Mucosa of rectum (tissue), 2 donors: Measurements from ENCODE around the gene TMEM131.
"Not testable (repeated sequence)": the region's sequence is repeated elsewhere in the genome, so short reads cannot be mapped to it uniquely, and the experiment has no call there.

ENCODE experiments used
- H3K27ac ChIP-seq, 2 donors: one replicate each; pipeline ENCODE4 v1.7.0; 2013; ENCODE audit warnings: inconsistent platforms in 2 of 2, low read depth in 2 of 2, low read length in 2 of 2
- H3K27me3 ChIP-seq, 2 donors: one replicate each; pipeline ENCODE4 v1.7.0; 2013; ENCODE audit warnings: low read length in 2 of 2; ENCODE audit not compliant: control insufficient read depth in 2 of 2, insufficient read depth in 2 of 2
- H3K36me3 ChIP-seq, 2 donors: one replicate each; pipeline ENCODE4 v1.7.0; 2013; ENCODE audit warnings: low read length in 2 of 2; ENCODE audit not compliant: control insufficient read depth in 2 of 2, insufficient read depth in 2 of 2
- H3K4me1 ChIP-seq, 2 donors: one replicate each; pipeline ENCODE4 v1.7.0; 2013; ENCODE audit warnings: low read length in 2 of 2, mild to moderate bottlenecking in 1 of 2; ENCODE audit not compliant: control insufficient read depth in 2 of 2, insufficient read depth in 2 of 2
- H3K4me3 ChIP-seq, 2 donors: one replicate each; pipeline ENCODE4 v1.7.0; 2013; ENCODE audit warnings: low read length in 2 of 2
- H3K9ac ChIP-seq, 2 donors: one replicate each; pipeline ENCODE4 v1.7.0; 2013; ENCODE audit warnings: low read length in 2 of 2, low read depth in 1 of 2, mild to moderate bottlenecking in 1 of 2
- H3K9me3 ChIP-seq, 2 donors: one replicate each; pipeline ENCODE4 v1.7.0; 2013; ENCODE audit warnings: low read length in 2 of 2; ENCODE audit not compliant: control insufficient read depth in 2 of 2
- donor health status: healthy.
- donor health status: Normal muscosa, but diverticular disease.

Gene TMEM131

DNA sequence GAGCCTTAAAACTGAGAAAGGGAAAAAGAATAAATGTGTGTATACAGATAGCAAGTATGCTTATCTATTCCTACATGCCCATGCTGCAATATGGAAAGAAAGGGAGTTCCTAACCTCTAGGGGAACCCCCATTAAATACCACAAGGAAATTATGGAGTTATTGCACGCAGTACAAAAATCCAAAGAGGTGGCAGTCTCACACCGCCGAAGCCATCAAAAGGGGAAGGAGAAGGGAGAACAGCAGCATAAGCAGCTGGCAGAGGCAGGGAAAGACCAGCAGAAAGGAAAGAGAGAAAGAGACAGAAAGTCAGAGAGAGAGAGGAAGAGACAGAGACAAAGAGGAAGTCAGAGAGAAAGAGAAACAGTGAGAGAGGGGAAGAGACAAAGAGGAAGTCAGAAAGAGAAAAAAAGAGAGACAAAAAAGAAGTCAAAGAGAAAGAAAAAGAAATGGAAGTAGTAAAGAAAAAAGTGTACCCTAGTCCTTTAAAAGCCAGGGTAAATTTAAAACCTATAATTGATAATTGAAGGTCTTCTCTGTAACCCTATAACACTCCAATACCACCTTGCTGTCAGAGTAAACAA lies 169.4 kb downstream of the TMEM131 start:
- H3K27me3 ChIP-seq, result not testable (repeated sequence)

GRCh38 chr2:97824011-97824410 lies 171.7 kb downstream of the TMEM131 start:
- not testable (repeated sequence) for H3K9ac ChIP-seq, H3K4me3 ChIP-seq, H3K27ac ChIP-seq, H3K9me3 ChIP-seq, H3K4me1 ChIP-seq, H3K27me3 ChIP-seq
- H3K36me3 ChIP-seq, result peaks cover 14 to 21% of the 10 kb centered on the region in 2 donors

More for the DNA sequence above, 169.4 kb downstream of the TMEM131 start:
- peaks cover 16 to 17% of the 10 kb centered on the region in 2 donors for H3K36me3 ChIP-seq
- H3K9me3 ChIP-seq, H3K9ac ChIP-seq, H3K27ac ChIP-seq, H3K4me3 ChIP-seq, H3K4me1 ChIP-seq: not testable (repeated sequence)

DNA sequence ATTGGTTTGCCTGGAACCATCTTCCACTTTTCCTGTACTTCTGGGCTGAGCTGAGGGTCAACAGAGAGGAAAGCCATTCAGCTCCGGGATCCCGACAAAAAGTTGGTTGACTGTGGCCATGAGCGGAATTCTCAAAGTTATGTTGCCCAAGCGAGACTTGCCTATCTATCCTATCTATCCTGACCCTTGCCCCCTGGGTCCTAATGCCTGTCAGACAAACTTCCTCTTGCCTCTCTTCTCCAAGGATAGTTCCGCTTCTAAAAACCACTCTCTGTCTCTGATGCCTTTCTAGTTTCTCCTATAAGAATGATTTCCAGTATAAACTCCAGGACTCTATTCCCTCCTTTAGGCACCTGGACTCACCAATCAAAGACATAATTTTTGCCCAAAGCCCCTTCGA lies 173.9 kb downstream of the TMEM131 start:
- not testable (repeated sequence) for H3K9me3 ChIP-seq, H3K4me3 ChIP-seq, H3K27me3 ChIP-seq, H3K4me1 ChIP-seq, H3K27ac ChIP-seq, H3K9ac ChIP-seq
- peaks cover 18 to 27% of the 10 kb centered on the region in 2 donors for H3K36me3 ChIP-seq

DNA sequence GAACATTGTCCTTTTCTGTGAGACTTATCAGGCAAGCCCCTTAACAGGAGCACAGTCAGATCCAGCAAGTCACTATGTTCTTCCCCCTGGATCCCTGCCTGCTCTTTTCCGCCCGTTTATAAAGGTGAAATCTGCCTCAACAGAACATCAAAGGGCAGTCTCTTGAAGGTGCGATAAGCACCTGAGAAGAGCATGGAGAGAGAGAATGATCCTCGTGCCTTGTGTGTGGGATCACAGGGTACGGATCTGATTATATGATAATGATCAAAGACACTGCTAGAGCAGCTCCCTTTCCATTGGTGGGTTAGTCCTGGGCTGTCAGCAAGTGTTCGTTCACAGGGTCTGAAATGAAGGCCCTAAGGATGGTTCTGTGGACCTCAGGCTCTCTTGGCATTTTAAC lies 176.0 kb downstream of the TMEM131 start:
- no peaks in the 10 kb centered on the region for H3K4me1 ChIP-seq

GRCh38 chr2:97816411-97816810 lies 179.3 kb downstream of the TMEM131 start:
- no peak overlapping the region for H3K4me3 ChIP-seq

More for the DNA sequence above, 176.0 kb downstream of the TMEM131 start:
- no peak overlapping the region for H3K9ac ChIP-seq
- no peaks in the 10 kb centered on the region for H3K27me3 ChIP-seq
- no peak overlapping the region for H3K27ac ChIP-seq
- no peak overlapping the region for H3K4me3 ChIP-seq
- H3K36me3 ChIP-seq, result peaks cover 21 to 30% of the 10 kb centered on the region in 2 donors
- no peaks in the 10 kb centered on the region for H3K9me3 ChIP-seq

GRCh38 chr2:97812931-97813330 lies 182.8 kb downstream of the TMEM131 start:
- no peak overlapping the region for H3K4me3 ChIP-seq
- no peak overlapping the region for H3K9ac ChIP-seq
- H3K36me3 ChIP-seq, result peaks cover 55 to 65% of the 10 kb centered on the region in 2 donors
- H3K9me3 ChIP-seq, result no peaks in the 10 kb centered on the region
- no peaks in the 10 kb centered on the region for H3K27me3 ChIP-seq
- H3K4me1 ChIP-seq, result no peaks in the 10 kb centered on the region
- H3K27ac ChIP-seq, result no peak overlapping the region

More at GRCh38 chr2:97816411-97816810, 179.3 kb downstream of the TMEM131 start:
- Histone ChIP-seq H3K27me3 (no peaks in the 10 kb centered on the region), H3K9me3 (no peaks in the 10 kb centered on the region), H3K36me3 (peaks cover 37 to 51% of the 10 kb centered on the region in 2 donors), H3K9ac (no peak overlapping the region), H3K4me1 (no peaks in the 10 kb centered on the region), H3K27ac (no peak overlapping the region)

- H3K9ac ChIP-seq, result no peak overlapping the region
- peaks cover 53 to 60% of the 10 kb centered on the region in 2 donors for H3K36me3 ChIP-seq
Observed at GRCh38 chr2:97808816-97809215, 186.9 kb downstream of the TMEM131 start.

DNA sequence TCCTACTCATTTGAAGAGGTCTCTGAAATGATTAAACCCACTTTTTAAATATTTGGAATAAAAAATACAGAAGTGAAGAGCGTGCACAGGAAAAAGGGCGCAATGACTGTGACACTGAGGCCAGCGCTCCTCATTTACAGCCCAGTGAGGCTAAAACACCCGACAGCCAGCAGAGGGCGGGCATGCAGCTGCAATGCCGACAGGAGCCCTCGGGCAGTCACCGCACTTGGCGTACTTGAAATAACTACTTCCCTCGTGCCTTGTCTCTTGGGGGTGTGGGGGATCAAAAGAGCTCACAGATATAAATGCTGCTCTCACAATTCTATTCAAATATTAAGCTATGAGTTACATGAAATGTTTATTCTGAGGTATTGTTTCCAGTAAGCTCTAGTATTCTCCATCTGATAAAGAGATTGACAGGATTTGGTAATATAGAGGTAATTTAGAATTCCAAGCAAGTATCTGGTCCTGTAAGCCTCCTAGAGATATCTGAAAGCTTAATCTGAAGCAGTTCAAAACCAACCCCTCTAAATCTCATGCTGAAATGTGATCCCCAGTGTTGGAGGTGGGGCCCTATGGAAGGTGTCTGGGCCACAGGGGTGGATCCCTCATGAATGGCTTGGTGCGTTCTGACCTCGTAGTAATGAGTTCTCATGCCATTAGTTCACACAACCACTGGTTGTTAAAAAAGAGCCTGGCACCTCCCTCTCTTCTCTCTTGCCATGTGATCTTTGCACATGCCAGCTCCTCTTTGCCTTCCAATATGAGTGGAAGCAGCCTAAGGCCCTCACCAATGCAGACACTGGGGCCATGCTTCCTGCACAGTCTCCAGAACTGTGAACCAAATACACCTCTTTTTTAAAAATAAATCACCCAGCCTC lies 188.8 kb downstream of the TMEM131 start:
- Histone ChIP-seq H3K9ac (no peak overlapping the region), H3K9me3 (no peaks in the 10 kb centered on the region), H3K4me1 (no peaks in the 10 kb centered on the region), H3K4me3 (no peak overlapping the region), H3K27ac (no peak overlapping the region), H3K36me3 (peaks cover 52 to 59% of the 10 kb centered on the region in 2 donors), H3K27me3 (no peaks in the 10 kb centered on the region)

More at GRCh38 chr2:97808816-97809215, 186.9 kb downstream of the TMEM131 start:
- no peaks in the 10 kb centered on the region for H3K4me1 ChIP-seq
- no peak overlapping the region for H3K4me3 ChIP-seq
- no peak overlapping the region for H3K27ac ChIP-seq
- H3K9me3 ChIP-seq, result no peaks in the 10 kb centered on the region
- no peaks in the 10 kb centered on the region for H3K27me3 ChIP-seq

DNA sequence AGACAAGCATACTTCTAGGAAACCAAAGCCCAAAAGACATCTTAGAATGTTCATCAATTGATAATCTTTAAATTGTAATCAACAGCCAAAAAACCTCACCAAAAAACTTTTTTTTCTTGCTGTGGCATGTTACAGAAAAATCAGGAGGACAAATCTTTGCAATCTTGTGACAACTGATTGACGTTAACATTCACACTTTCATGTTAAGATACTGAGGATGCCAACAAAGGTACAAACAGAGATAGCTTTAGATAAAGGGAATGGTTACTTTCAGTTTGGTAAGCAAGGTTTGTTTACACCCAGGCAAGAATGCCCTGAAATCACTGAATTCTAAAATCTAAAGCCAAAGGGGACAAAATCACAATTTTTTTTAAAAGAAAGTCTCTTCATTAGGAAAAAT lies 190.0 kb downstream of the TMEM131 start:
- Histone ChIP-seq H3K27me3 (no peaks in the 10 kb centered on the region), H3K9ac (no peak overlapping the region), H3K4me3 (no peak overlapping the region), H3K27ac (no peak overlapping the region), H3K9me3 (no peaks in the 10 kb centered on the region), H3K36me3 (peaks cover 51 to 59% of the 10 kb centered on the region in 2 donors), H3K4me1 (no peaks in the 10 kb centered on the region)

DNA sequence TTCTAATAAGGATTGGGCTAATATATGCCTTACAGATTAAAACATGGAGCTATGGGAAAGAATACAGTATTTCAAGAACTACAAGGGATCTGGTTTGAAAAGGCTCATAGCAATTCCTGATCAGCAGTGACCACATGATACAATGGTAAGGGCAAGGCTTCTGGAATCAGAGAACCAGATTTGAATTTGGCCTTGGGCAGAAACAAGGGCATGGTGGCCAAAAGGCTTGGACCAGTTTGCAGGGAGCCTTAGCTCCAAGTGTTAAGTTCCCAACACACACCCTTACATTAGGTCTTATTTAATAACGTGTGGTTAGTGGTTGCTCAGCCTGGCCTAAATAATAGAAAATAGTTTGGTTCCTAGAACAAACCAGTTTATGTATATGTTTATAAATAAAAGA lies 194.7 kb downstream of the TMEM131 start:
- Histone ChIP-seq H3K9ac (no peak overlapping the region), H3K36me3 (peaks cover 54 to 55% of the 10 kb centered on the region in 2 donors), H3K27ac (no peak overlapping the region), H3K4me1 (no peaks in the 10 kb centered on the region), H3K27me3 (no peaks in the 10 kb centered on the region), H3K4me3 (no peak overlapping the region), H3K9me3 (no peaks in the 10 kb centered on the region)
